Mammary epithelial cell (primary cell): Measurements from ENCODE around the gene AHDC1.

Experiments
- EZH2 ChIP-seq: IDR thresholded peaks from 2 replicates; pipeline ENCODE4 v1.6.1; 2012; ENCODE audit warnings: low read length, inconsistent platforms, borderline replicate concordance
- TF ChIP-seq, protein P1 (sequence below), 2 donors: IDR thresholded peaks in 1 of 2; conservative IDR thresholded peaks in 1 of 2; 2 replicates each; pipeline ENCODE4 v1.5.1; 2011 to 2012; ENCODE audit warnings: inconsistent platforms in 2 of 2, low read length in 2 of 2, mild to moderate bottlenecking in 2 of 2, control low read depth in 1 of 2, low read depth in 1 of 2; ENCODE audit not compliant: insufficient read depth in 1 of 2; ENCODE audit errors: extremely low read depth in 1 of 2

GRCh38 chr1:27630859-27631491, 27.0 kb upstream of the AHDC1 start:
- TF ChIP-seq, protein P1, sequence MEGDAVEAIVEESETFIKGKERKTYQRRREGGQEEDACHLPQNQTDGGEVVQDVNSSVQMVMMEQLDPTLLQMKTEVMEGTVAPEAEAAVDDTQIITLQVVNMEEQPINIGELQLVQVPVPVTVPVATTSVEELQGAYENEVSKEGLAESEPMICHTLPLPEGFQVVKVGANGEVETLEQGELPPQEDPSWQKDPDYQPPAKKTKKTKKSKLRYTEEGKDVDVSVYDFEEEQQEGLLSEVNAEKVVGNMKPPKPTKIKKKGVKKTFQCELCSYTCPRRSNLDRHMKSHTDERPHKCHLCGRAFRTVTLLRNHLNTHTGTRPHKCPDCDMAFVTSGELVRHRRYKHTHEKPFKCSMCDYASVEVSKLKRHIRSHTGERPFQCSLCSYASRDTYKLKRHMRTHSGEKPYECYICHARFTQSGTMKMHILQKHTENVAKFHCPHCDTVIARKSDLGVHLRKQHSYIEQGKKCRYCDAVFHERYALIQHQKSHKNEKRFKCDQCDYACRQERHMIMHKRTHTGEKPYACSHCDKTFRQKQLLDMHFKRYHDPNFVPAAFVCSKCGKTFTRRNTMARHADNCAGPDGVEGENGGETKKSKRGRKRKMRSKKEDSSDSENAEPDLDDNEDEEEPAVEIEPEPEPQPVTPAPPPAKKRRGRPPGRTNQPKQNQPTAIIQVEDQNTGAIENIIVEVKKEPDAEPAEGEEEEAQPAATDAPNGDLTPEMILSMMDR (conservative IDR thresholded peaks at IDR 0.05 in 1 of 2, IDR thresholded peaks at IDR 0.05 in 1 of 2; ENCODE audit: extremely low read depth in 1 of 2, insufficient read depth in 1 of 2, low read depth in 1 of 2, low read length in 2 of 2) = no peak
- TF ChIP-seq EZH2 = no peak
